ENCODE measurements around the gene DLK2. TPM values are rescaled to one million over a fixed set of nuclear protein-coding genes. Genes with fewer than 3 reads are reported as not detected.

The DLK2 gene
- total and polyA plus RNA-seq, 2 of the 13 experiments (the other 11 are each of a cell fraction or from before 2014, with no cell fraction given), result 1.2 to 3.8 TPM

DNA sequence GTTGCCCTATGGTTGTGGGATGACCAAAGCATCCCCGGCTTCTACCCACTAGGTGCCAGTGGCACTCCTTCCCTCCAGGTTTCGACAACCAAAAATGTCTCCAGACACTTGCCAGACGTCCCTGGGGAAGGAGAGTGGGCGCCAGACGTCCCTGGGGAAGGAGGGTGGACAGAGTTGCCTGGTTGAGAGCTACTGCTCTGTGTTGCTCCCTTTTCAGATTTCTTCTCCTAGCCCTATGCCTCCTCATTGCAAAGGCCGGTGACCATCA lies 41.7 kb upstream of the DLK2 start:
- Histone ChIP-seq H3K9ac (ENCODE audit: insufficient read depth, low read depth, low read length) (0 out of 2 replicates have a peak overlapping the region, but pooled peaks have one; percentile 12), H3K36me3 (replicated peaks in 1 of 2; ENCODE audit: control insufficient read depth in 1 of 2, insufficient read depth in 2 of 2, low read length in 2 of 2) (peaks cover 29 to 42% of the 10 kb centered on the region in 2 experiments), H2AFZ (ENCODE audit: low read length) (no peak overlapping the region), H3K4me2 (ENCODE audit: low read depth, low read length) (0 out of 2 replicates have a peak overlapping the region, but pooled peaks have one; percentile 37), H3K27ac (ENCODE audit: extremely low read length, insufficient read depth, low read length) (peak overlapping the region; percentile 12), H3K9me3 (ENCODE audit: low read length) (no peaks in the 10 kb centered on the region), H3K79me2 (ENCODE audit: insufficient read depth, low read length) (peaks cover 28% of the 10 kb centered on the region), H3K4me3 (replicated peaks in 1 of 3; ENCODE audit: insufficient read depth in 1 of 3, low read depth in 2 of 3, low read length in 3 of 3) (no peak overlapping the region), H3K27me3 (ENCODE audit: control insufficient read depth in 1 of 2, insufficient read depth in 2 of 2, low read length in 2 of 2) (no peaks in the 10 kb centered on the region), H3K4me1 (ENCODE audit: insufficient read depth, low read length) (peaks cover 22% of the 10 kb centered on the region), H4K20me1 (ENCODE audit: insufficient read depth, low read length) (no peaks in the 10 kb centered on the region)
- BruUV-seq (replicated peaks), result no TSS peak
- intact Hi-C loops (cut with micrococcal nuclease; ENCODE audit: unreplicated experiment) (loop anchor here (5.0 to 10.0 kb wide), 2 partner anchors 62 to 130 kb away; partner anchors contain the start of gene ZNF318), in situ Hi-C loops (cut with HindIII; ENCODE audit: extremely low pct_ligation_motif_present, low pct_unique_long_range_greater_than_20kb) (loop anchor here (5.0 kb wide), 1 partner anchor 235 kb away; no protein-coding TSS in a partner anchor)
- ChIA-PET CTCF (ENCODE audit: low intra/inter-chr PET ratio, low total read pairs) (interaction anchor here (1.5 to 3.5 kb wide), 2 partner anchors 8 to 43 kb away, joined by 3 to 53 read pairs; partner anchors contain the start of gene DLK2), POLR2A (interaction anchor here (0.6 to 2.5 kb wide), 17 partner anchors 9 to 323 kb away, joined by 3 to 38 read pairs (median 5); partner anchors contain the start of genes ABCC10, DLK2, DNPH1 and LRRC73)
- WGBS (ENCODE audit: low lambda C conversion rate), result 97% methylated on average over 6 of the region's 6 CpGs
- TF ChIP-seq, protein P1, sequence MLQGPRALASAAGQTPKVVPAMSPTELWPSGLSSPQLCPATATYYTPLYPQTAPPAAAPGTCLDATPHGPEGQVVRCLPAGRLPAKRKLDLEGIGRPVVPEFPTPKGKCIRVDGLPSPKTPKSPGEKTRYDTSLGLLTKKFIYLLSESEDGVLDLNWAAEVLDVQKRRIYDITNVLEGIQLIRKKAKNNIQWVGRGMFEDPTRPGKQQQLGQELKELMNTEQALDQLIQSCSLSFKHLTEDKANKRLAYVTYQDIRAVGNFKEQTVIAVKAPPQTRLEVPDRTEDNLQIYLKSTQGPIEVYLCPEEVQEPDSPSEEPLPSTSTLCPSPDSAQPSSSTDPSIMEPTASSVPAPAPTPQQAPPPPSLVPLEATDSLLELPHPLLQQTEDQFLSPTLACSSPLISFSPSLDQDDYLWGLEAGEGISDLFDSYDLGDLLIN (CRISPR knock-in tag; IDR thresholded peaks at IDR 0.05; ENCODE audit: borderline replicate concordance), result 0 out of 2 replicates have a peak, but pooled peaks have one; percentile 56
- TF ChIP-seq ZNF501 (CRISPR knock-in tag; IDR thresholded peaks at IDR 0.05), result 0 out of 2 replicates have a peak, but pooled peaks have one; percentile 2
- 0 out of 2 replicates have a peak, but pooled peaks have one; percentile 2 for TF ChIP-seq TAF1 (CRISPR knock-in tag; IDR thresholded peaks at IDR 0.05)
- no peak for TF ChIP-seq ZNF567 (CRISPR knock-in tag; IDR thresholded peaks at IDR 0.05; ENCODE audit: borderline replicate concordance)
- TF ChIP-seq ZNF12 (CRISPR knock-in tag; IDR thresholded peaks at IDR 0.05), result no peak
- TF ChIP-seq, protein P2, sequence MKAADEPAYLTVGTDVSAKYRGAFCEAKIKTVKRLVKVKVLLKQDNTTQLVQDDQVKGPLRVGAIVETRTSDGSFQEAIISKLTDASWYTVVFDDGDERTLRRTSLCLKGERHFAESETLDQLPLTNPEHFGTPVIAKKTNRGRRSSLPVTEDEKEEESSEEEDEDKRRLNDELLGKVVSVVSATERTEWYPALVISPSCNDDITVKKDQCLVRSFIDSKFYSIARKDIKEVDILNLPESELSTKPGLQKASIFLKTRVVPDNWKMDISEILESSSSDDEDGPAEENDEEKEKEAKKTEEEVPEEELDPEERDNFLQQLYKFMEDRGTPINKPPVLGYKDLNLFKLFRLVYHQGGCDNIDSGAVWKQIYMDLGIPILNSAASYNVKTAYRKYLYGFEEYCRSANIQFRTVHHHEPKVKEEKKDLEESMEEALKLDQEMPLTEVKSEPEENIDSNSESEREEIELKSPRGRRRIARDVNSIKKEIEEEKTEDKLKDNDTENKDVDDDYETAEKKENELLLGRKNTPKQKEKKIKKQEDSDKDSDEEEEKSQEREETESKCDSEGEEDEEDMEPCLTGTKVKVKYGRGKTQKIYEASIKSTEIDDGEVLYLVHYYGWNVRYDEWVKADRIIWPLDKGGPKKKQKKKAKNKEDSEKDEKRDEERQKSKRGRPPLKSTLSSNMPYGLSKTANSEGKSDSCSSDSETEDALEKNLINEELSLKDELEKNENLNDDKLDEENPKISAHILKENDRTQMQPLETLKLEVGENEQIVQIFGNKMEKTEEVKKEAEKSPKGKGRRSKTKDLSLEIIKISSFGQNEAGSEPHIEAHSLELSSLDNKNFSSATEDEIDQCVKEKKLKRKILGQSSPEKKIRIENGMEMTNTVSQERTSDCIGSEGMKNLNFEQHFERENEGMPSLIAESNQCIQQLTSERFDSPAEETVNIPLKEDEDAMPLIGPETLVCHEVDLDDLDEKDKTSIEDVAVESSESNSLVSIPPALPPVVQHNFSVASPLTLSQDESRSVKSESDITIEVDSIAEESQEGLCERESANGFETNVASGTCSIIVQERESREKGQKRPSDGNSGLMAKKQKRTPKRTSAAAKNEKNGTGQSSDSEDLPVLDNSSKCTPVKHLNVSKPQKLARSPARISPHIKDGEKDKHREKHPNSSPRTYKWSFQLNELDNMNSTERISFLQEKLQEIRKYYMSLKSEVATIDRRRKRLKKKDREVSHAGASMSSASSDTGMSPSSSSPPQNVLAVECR (CRISPR knock-in tag; IDR thresholded peaks at IDR 0.05; ENCODE audit: borderline replicate concordance), result 0 out of 2 replicates have a peak, but pooled peaks have one; percentile 1
- 0 out of 2 replicates have a peak, but pooled peaks have one; percentile 5 for TF ChIP-seq MEIS1 (CRISPR knock-in tag; IDR thresholded peaks at IDR 0.05; ENCODE audit: borderline replicate concordance)
- FAIRE-seq (no peak), ATAC-seq (no peak), DNase-seq (ENCODE audit: low spot score) (no peak)
